Measurements from ENCODE around the gene RASA2.

DNA sequence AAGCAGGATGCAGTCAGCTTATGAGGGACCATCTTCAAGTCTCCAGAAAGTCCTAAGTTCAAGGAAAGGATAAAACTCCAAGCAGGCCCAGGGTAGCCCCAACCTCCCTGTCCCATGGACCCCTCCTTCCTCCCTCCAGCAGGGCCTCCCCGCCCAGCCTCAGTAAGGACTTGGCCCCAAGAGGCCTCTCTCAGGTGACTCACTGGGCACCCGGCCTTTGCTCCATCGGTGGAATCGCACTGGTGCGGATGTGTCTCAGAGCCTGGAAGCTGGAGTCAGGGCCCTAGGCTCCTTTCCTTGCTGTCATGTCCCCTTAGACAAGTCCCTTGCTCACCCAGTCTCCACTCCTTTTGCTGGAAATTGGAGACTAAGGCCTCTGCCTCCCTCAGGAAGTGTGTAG, 136.9 kb downstream of the RASA2 start:
- TF ChIP-seq EZH2 (IDR thresholded peaks at IDR 0.05), result no peak
- TF ChIP-seq POLR2AphosphoS5 (IDR thresholded peaks at IDR 0.05; ENCODE audit: borderline replicate concordance, low read depth, low read length), result no peak
- TF ChIP-seq FOXP2 (optimal IDR thresholded peaks at IDR 0.05; ENCODE audit: control extremely low read depth, extremely low read length, insufficient read depth), result no peak

Measured in SK-N-MC (cell line).